DND-41 (cell line): ENCODE data around the gene IL1RN.

Source experiments
- CTCF ChIP-seq: IDR thresholded peaks from 2 replicates; pipeline ENCODE4 v1.5.1; 2012; ENCODE audit warnings: borderline replicate concordance, low read length, moderate library complexity, mild to moderate bottlenecking; ENCODE audit not compliant: poor library complexity, severe bottlenecking; ENCODE audit errors: extremely low read depth
- EZH2 ChIP-seq: IDR thresholded peaks from 3 replicates; pipeline ENCODE4 v1.6.1; 2012; ENCODE audit warnings: borderline replicate concordance, low read depth, mild to moderate bottlenecking, moderate library complexity, low read length, inconsistent platforms; ENCODE audit not compliant: severe bottlenecking

- TF ChIP-seq CTCF (no peak), EZH2 (no peak)
Observed at GRCh38 chr2:113077921-113078320, 49.5 kb upstream of the IL1RN start.
